ENCODE data around the gene PHACTR2. TPM values are rescaled to one million over a fixed set of nuclear protein-coding genes. Genes with fewer than 3 reads are reported as not detected.

PHACTR2 gene
- total and polyA plus RNA-seq, 4 donors = 4.0 to 23.8 (median 15.0) TPM

GRCh38 chr6:143701349-143702234, 23.8 kb downstream of the PHACTR2 start:
- Histone ChIP-seq H3K9me3 (ENCODE audit: control insufficient read depth in 4 of 4, low read length in 3 of 4) (no peaks in the 10 kb centered on the region), H3K27ac (ENCODE audit: low read depth in 1 of 2, low read length in 2 of 2) (no peak overlapping the region), H3K36me3 (ENCODE audit: control insufficient read depth in 4 of 4, insufficient read depth in 3 of 4, low read depth in 1 of 4, low read length in 3 of 4) (no peaks in the 10 kb centered on the region), H3K4me1 (ENCODE audit: control insufficient read depth in 4 of 4, insufficient read depth in 4 of 4, low read length in 3 of 4) (peaks cover 0 to 6% (median 0%) of the 10 kb centered on the region in 4 donors), H3K4me3 (ENCODE audit: low read depth in 1 of 3, low read length in 3 of 3) (no peak overlapping the region), H3K27me3 (ENCODE audit: control insufficient read depth in 4 of 4, insufficient read depth in 4 of 4, low read length in 3 of 4) (no peaks in the 10 kb centered on the region), H3K9ac (ENCODE audit: low read depth in 1 of 2, low read length in 2 of 2) (no peak overlapping the region)
- no peak for DNase-seq (ENCODE audit: low spot score)
- no peak for TF ChIP-seq HNF4G (IDR thresholded peaks at IDR 0.05)
- TF ChIP-seq NR2F2 (IDR thresholded peaks at IDR 0.05) = no peak
- no peak for TF ChIP-seq JUND (IDR thresholded peaks at IDR 0.05)
- no peak for TF ChIP-seq MAX (IDR thresholded peaks at IDR 0.05)
- no peak for TF ChIP-seq TAF1 (conservative IDR thresholded peaks at IDR 0.05)
- no peak for TF ChIP-seq RAD21 (IDR thresholded peaks at IDR 0.05)
- TF ChIP-seq EGR1 (IDR thresholded peaks at IDR 0.05; ENCODE audit: low read depth in 2 of 2) = no peak
- TF ChIP-seq FOXA2 (IDR thresholded peaks at IDR 0.05) = no peak
- no peak for TF ChIP-seq GABPA (IDR thresholded peaks at IDR 0.05 in 1 of 2, conservative IDR thresholded peaks at IDR 0.05 in 1 of 2)
- TF ChIP-seq REST (IDR thresholded peaks at IDR 0.05) = no peak
- TF ChIP-seq CTCF (IDR thresholded peaks at IDR 0.05; ENCODE audit: low read depth, low read length, missing input control) = no peak
- TF ChIP-seq ATF3 (IDR thresholded peaks at IDR 0.05) = no peak
- 84% methylated on average over 6 of the region's 6 CpGs for WGBS

GRCh38 chr6:143705569-143705968, 27.8 kb downstream of the PHACTR2 start:
- 89% methylated on average over 3 of the region's 3 CpGs for WGBS
- DNase-seq (ENCODE audit: low spot score) = no peak
- H3K36me3 ChIP-seq (ENCODE audit: control insufficient read depth in 4 of 4, insufficient read depth in 3 of 4, low read depth in 1 of 4, low read length in 3 of 4) = no peaks in the 10 kb centered on the region
- H3K4me1 ChIP-seq (ENCODE audit: control insufficient read depth in 4 of 4, insufficient read depth in 4 of 4, low read length in 3 of 4) = no peaks in the 10 kb centered on the region
- no peaks in the 10 kb centered on the region for H3K9me3 ChIP-seq (ENCODE audit: control insufficient read depth in 4 of 4, low read length in 3 of 4)
- no peaks in the 10 kb centered on the region for H3K27me3 ChIP-seq (ENCODE audit: control insufficient read depth in 4 of 4, insufficient read depth in 4 of 4, low read length in 3 of 4)
- H3K4me3 ChIP-seq (ENCODE audit: low read depth in 1 of 3, low read length in 3 of 3) = no peak overlapping the region
- no peak overlapping the region for H3K27ac ChIP-seq (ENCODE audit: low read depth in 1 of 2, low read length in 2 of 2)
- H3K9ac ChIP-seq (ENCODE audit: low read depth in 1 of 2, low read length in 2 of 2) = no peak overlapping the region
- TF ChIP-seq ZBTB33 (IDR thresholded peaks at IDR 0.05) (no peak), HNF4A (conservative IDR thresholded peaks at IDR 0.05) (no peak), GABPA (IDR thresholded peaks at IDR 0.05 in 1 of 2, conservative IDR thresholded peaks at IDR 0.05 in 1 of 2) (no peak), YY1 (IDR thresholded peaks at IDR 0.05) (no peak), SP1 (IDR thresholded peaks at IDR 0.05) (no peak), RXRA (IDR thresholded peaks at IDR 0.05) (no peak), TAF1 (conservative IDR thresholded peaks at IDR 0.05) (no peak), MAX (IDR thresholded peaks at IDR 0.05) (no peak), JUND (IDR thresholded peaks at IDR 0.05) (no peak), RAD21 (IDR thresholded peaks at IDR 0.05) (no peak), EGR1 (IDR thresholded peaks at IDR 0.05; ENCODE audit: low read depth in 2 of 2) (no peak), NR2F2 (IDR thresholded peaks at IDR 0.05) (no peak), CTCF (IDR thresholded peaks at IDR 0.05; ENCODE audit: low read depth, low read length, missing input control) (no peak), ATF3 (IDR thresholded peaks at IDR 0.05) (no peak), FOXA2 (IDR thresholded peaks at IDR 0.05) (no peak)
